HPDE6-E6E7 (cell line): ENCODE results near the gene CREB5.
A peak's percentile ranks its signal among the peaks of the same experiment; 100 is the strongest.
"Not testable (repeated sequence)": the region's sequence is repeated elsewhere in the genome, so short reads cannot be mapped to it uniquely, and the experiment has no call there.

Experiments used
- DNase-seq: peaks from one replicate; pipeline ENCODE4 v3.0.0; 2011; ENCODE audit warnings: missing footprints; ENCODE audit errors: extremely low spot score

Gene CREB5

DNA sequence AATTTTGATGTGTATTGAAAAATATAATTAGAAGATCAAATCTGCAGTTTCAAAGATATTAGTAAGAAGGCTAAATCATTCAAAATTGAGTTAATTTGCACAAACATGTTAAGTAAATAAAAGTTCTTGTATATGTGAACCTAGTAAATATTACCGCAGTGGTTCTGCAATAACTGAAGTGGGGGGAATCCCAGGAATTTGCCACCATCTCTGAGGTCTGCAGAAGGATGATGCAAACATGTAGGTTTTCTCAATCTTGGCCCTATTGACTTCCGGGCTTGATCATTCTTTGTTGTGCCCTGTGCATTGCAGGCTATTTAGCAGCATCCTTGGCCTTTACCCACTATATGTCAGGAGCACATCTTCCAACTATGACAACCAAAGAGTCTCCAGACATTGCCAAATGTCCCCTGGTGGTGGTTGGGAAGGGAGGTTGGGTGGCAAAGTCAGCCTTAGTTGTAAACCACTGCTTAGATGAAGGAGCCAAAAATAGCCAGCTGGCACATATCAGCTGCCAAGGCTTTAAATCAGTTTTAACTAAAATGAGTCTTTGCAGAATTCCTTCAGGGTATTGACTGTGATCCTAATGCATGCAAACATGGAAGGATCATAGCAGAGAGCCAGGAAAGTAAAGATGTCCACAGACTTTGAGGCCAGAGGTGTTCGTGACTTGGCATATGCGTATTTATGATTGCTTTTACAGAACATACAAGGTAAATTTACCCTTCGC lies 399.5 kb downstream of the CREB5 start:
- DNase-seq: no peak

GRCh38 chr7:28812616-28813015 lies 400.3 kb downstream of the CREB5 start:
- DNase-seq: no peak

DNA sequence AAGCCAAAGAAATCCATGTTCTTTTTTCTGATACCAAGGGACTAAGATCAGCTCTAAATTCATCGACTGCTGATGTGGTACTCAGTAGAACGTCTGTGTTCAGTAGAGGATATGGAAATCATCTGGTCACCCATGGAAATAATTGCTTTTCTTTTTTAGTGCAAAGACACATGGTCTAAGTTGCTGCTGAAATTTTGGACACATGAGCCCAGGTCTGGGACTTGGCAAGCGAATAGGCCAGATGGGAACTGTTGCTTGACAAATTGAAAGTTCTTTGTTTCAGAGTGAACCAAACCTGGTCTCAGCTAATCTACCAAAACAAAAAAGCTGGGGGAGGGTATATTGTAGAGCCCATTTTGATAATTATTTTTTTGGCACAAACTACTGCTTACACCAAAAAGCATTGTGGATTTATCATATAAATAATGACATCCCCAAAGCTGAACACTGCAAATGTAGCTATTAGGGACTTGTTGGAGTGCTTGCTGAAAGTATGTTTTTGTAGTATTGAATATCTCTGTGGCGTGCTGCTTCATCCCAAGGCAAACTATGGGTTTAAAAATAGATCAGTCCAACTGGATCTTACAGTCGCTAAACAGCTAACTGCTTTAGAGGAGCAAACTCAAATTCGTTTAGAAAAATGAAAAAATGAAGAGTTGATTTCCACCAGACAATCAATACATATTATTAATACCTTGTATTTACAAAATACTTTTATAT lies 401.1 kb downstream of the CREB5 start:
- DNase-seq: no peak

DNA sequence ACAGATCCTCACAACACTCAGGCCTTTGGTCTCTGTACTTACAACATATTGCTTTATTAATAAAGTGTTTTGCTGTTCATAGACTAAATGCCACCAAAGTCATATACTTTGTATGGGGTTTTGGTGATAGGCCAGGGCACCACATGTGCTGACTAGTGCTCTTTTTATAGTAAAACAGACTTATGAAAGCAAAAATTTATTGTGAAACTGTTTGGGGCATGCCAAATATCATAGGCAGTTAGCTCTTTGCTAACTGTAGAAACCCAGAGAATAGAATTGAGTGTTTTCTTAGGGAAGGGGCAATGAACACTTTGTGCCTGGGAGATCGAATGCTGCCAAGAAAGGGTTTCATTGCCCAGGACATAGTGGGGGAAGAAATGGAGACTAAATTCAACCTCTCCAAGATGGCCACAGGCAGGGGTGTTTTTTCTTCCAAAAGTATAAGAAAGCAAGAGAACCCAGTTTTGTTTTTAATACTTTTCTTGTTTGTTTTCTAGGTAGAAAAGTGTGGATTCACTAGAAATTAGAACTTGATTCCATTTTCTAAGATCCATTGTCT lies 403.1 kb downstream of the CREB5 start:
- DNase-seq: no peak

DNA sequence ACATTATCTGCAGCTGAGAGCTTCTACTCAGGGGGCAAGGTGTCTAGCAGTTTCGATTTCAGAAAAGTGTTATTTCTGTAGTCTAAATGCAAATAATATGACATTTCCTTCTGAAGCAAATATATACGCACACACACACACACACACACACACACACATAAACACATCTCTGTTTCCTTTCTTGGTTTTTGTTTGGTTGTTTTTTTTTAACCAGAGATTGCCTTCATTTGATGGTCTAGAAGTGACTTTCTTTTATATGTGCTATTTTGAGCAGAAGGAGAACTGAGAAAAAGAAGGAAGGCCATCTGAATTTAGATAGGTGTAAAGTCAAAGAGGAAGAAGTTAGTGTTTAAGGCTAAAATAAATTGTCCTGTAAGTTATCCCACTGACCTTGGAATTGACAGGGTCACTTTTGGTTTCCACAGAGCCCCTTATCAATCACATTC lies 403.6 kb downstream of the CREB5 start:
- no peak for DNase-seq

DNA sequence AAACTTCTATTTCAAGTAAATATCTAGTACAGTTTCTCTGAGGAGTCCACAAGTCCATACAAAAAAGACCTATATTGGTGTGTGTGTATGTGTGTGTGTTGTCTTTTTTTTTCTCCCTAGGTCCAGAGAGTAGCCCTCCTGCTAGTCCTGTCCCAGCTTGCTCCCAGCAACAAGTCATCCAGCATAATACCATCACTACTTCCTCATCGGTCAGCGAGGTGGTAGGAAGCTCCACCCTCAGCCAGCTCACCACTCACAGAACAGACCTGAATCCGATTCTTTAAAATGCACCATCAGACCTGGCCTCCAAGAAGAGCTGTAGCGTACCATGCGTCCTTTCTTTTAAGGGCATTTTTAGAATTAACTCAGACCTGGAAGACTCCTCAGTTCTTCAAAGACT lies 406.7 kb downstream of the CREB5 start:
- peak; percentile 98 for DNase-seq

DNA sequence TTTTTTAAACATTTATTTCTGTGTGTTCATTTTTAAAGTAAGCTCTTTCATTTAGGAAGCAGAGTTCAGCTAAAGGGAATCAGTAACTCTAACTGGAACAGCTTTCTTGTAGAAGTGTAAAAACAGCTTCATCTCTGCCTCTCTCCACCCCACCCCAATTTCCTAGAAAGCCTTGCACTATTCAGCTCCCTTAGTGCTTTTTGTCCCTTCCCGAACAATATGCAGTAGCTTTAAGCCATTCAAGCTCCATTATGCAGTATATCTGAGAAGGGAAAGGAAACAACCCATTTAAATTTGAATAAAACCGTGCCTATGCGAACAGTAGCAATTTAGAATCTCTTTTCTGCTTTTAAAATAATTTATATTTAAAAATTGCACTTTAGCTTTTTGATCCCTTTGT lies 411.3 kb downstream of the CREB5 start:
- no peak for DNase-seq

DNA sequence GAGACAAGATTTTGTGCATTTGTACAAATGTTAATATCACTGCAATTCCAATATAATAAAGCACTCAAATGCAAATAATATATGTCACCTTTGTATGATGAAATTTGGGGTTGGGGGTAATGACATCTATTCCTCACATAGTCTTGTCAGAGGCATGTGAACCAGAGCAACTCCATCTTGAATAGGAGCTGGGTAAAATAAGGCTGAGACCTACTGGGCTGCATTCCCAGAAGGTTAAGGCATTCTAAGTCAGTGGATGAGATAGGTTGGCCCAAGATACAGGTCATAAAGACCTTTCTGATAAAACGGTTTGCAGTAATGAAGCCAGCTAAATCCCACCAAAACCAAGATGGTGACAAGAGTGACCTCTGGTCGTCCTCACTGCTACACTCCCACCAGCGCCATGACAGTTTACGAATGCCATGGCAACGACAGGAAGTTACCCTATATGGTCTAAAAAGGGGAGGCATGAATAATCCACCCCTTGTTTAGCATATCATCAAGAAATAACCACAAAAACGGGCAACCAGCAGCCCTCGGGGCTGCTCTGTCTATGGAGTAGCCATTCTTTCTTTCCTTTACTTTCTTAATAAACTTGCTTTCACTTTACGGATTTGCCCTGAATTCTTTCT lies 413.6 kb downstream of the CREB5 start:
- not testable (repeated sequence) for DNase-seq

DNA sequence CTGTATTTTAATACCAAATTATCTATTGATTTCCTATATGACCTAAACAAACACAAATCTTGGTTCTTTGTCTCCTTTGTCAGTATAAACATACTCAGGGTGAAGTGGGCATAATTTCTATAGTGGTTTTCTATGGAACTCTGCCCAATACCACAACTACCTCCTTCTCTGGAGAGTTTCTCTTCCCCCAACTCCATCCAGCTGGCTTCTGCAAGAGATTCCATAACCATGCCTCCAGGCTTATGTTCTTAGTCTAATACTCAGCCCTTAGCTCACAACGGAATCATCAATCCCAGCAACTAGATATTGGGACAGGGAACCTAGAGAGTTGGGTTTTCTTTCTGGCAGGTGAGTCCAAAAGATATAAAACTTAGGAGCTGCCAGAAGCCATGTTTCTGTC lies 418.5 kb downstream of the CREB5 start:
- DNase-seq: no peak

DNA sequence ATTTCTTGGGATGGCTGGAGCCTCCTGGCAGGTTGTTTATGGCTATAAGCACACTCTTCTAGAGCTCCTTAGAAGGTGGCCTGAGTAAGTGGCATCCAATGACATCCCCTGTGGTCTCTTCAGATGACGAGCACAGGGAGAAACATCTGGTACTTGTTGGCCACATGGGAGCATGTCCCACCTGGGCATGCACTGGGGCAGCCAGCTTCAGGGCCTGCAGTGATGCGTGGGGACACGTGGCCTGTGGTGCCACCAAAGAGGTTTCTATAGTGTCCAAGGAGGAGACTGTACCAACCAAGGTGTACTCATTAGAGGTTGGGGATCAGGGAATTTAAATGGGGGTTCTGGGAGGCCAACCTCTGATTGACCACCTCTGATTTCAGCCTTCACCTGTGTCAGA lies 420.4 kb downstream of the CREB5 start:
- no peak for DNase-seq

DNA sequence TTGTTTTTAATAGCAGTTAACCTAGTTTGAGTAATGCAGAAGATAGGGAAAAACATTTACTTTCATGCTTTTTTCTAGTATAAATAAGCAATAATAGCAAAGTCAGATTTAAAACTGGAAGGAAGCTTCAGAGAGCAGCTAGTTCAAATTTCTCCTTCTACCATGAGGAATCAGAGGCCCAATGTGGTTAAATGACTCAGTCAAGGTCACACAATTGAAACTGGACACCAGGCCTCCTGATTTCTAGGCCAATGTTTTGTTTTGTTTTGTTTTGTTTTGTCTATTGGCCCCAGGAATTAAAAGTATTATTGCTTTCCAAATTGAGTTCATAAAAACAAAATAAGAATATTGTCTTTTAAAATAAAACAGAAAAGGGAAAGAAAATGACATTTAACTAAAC lies 423.5 kb downstream of the CREB5 start:
- no peak for DNase-seq

- no peak for DNase-seq
Observed at GRCh38 chr7:28836716-28837115, 424.4 kb downstream of the CREB5 start.

DNA sequence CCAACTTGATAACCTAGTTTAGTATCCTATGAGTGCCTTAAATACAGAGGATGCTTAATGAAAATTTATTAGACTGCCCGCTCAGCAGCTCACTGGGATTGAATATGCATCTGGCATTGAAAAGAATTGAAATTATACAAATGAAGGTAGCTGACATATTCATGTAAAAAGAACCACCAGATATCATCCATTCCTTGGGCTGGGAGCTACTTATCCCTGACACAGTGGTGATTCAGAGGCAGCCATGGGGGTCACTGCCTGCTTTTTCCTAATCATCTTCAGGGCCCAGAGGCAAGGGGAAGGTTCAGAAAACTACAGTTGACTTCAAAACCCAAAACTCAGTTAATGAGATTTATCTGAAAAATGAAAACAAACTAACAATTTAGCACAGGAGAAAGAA lies 424.9 kb downstream of the CREB5 start:
- DNase-seq: no peak

- no peak for DNase-seq
Observed at GRCh38 chr7:28840592-28840995, 428.3 kb downstream of the CREB5 start.

GRCh38 chr7:28841766-28842165 lies 429.4 kb downstream of the CREB5 start:
- no peak for DNase-seq

GRCh38 chr7:28842769-28843295 lies 430.5 kb downstream of the CREB5 start:
- no peak for DNase-seq

GRCh38 chr7:28845106-28845505 lies 432.8 kb downstream of the CREB5 start:
- DNase-seq: no peak

GRCh38 chr7:28847176-28847575 lies 434.9 kb downstream of the CREB5 start:
- no peak for DNase-seq

DNA sequence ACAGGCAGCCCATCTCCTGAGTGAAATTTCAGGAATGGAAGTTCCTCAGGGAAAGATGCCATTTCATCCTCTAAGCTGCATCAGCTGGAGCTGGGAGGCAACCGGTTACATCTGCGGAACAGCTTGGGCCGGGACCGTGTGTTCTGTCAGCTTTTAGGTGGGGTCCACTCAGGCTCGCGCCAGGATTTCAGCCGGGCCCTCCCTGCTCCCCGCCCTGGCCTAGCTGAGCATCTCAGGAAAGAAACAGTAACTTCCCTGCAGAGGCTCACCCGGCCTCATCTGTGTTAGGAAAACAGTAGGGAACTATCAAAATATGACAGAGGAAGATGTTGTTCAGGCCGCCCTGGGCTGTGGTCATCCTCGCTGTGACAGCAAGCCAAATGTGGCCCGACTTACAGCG lies 435.4 kb downstream of the CREB5 start:
- no peak for DNase-seq

DNA sequence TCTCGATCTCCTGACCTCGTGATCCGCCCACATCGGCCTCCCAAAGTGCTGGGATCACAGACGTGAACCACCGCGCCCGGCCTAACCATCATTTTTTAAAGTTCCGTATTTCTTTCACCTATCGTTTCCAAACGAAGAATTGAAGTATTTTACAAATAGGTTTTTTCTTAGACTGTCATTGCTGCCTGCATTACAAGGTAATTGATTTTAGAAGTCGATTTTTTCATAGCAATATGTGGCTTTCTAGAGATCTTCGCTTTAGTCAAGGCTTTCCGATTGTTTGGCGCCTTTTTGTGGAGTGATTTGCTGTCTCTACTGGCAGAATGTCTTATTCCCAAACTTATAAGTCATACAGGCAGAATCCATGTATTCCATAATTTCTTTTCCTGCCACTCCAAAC lies 436.6 kb downstream of the CREB5 start:
- DNase-seq: no peak

GRCh38 chr7:28850699-28851098 lies 438.4 kb downstream of the CREB5 start:
- no peak for DNase-seq

DNA sequence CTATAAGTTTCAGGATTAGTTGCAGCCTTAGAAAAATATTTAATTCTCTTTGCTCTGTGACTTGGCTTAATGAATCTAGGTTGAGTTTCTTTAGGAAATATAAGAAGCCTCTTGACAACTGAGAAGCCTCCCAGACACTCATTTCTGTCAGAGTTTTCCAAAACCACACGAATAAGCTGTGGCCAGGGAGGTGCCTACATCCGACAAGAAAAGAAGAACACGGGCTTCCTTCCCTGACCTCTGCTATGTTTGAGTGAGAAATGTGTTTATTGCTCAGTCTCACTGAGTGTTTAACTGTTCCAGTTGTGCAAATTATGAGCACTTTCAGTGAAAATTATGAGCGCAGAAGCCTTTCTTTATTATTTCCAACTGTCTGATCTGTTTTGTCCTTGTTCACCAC lies 440.8 kb downstream of the CREB5 start:
- DNase-seq: no peak
